Measurements from ENCODE around the gene OR52N1.
A peak's percentile ranks its signal among the peaks of the same experiment; 100 is the strongest.

The OR52N1 gene

GRCh38 chr11:5809122-5809519, 18.1 kb upstream of the OR52N1 start:
- no peak for DNase-seq (ENCODE audit: extremely low read depth, low read depth)
- no peak for TF ChIP-seq CTCF (IDR thresholded peaks at IDR 0.05; ENCODE audit: low read depth, low read length)

GRCh38 chr11:5808500-5809121, 17.5 kb upstream of the OR52N1 start, which contains the start of gene OR52N2:
Gene OR52N2, plus strand, starts transcription at chr11:5808924. Its CDS starts 11,412 bp downstream, at chr11:5820336.
- peak; percentile 31 for DNase-seq (ENCODE audit: extremely low read depth, low read depth)
- TF ChIP-seq CTCF (IDR thresholded peaks at IDR 0.05; ENCODE audit: low read depth, low read length) = peak; percentile 88

GRCh38 chr11:5807580-5807979, 16.5 kb upstream of the OR52N1 start:
- DNase-seq (ENCODE audit: extremely low read depth, low read depth) = no peak
- TF ChIP-seq CTCF (IDR thresholded peaks at IDR 0.05; ENCODE audit: low read depth, low read length) = no peak

GRCh38 chr11:5803982-5804381, 12.9 kb upstream of the OR52N1 start:
- no peak for TF ChIP-seq CTCF (IDR thresholded peaks at IDR 0.05; ENCODE audit: low read depth, low read length)
- DNase-seq (ENCODE audit: extremely low read depth, low read depth) = no peak

- DNase-seq (ENCODE audit: extremely low read depth, low read depth) = no peak
- no peak for TF ChIP-seq CTCF (IDR thresholded peaks at IDR 0.05; ENCODE audit: low read depth, low read length)
Observed at GRCh38 chr11:5796541-5796940, 5.5 kb upstream of the OR52N1 start.

GRCh38 chr11:5783255-5783654, 7.8 kb downstream of the OR52N1 start, which contains the start of gene OR52N5:
Gene OR52N5, minus strand, starts transcription at chr11:5783355. Its CDS starts 4,721 bp downstream, at chr11:5778634.
- DNase-seq (ENCODE audit: extremely low read depth, low read depth) = no peak
- TF ChIP-seq CTCF (IDR thresholded peaks at IDR 0.05; ENCODE audit: low read depth, low read length) = no peak

GRCh38 chr11:5767056-5767455, 24.0 kb downstream of the OR52N1 start:
- TF ChIP-seq CTCF (IDR thresholded peaks at IDR 0.05; ENCODE audit: low read depth, low read length) = no peak
- DNase-seq (ENCODE audit: extremely low read depth, low read depth) = no peak
